GM23338 (cell line): ENCODE data around the gene BCL2L2.

Experiments used
- CTCF ChIP-seq, 2 experiments: fragments of 200-600 bp in 1 of 2; sonication (generic) in 1 of 2; conservative IDR thresholded peaks; 2 replicates each; pipeline versions ENCODE4 v1.5.1 to v1.6.1; 2016 to 2017; ENCODE audit warnings: antibody characterized with exemption in 2 of 2, low read depth in 2 of 2, mild to moderate bottlenecking in 2 of 2, moderate library complexity in 1 of 2
- ETS1 ChIP-seq: IDR thresholded peaks from 2 replicates; pipeline ENCODE4 v1.6.1; 2016; ENCODE audit warnings: antibody characterized with exemption
- EZH2phosphoT487 ChIP-seq: fragments of 200-600 bp; sonication (generic); IDR thresholded peaks from one replicate; pipeline ENCODE4 v1.8.1; 2018; ENCODE audit warnings: antibody characterized with exemption; ENCODE audit not compliant: unreplicated experiment
- JUNB ChIP-seq: IDR thresholded peaks from one replicate; pipeline ENCODE4 v1.6.1; 2016; ENCODE audit warnings: antibody characterized with exemption; ENCODE audit not compliant: unreplicated experiment
- POLR2AphosphoS5 ChIP-seq: IDR thresholded peaks from 2 replicates; pipeline ENCODE4 v1.6.1; 2016; ENCODE audit warnings: antibody characterized with exemption, low read depth
- REST ChIP-seq: IDR thresholded peaks from one replicate; pipeline ENCODE4 v1.6.1; 2018; ENCODE audit warnings: antibody characterized with exemption; ENCODE audit not compliant: unreplicated experiment

- TF ChIP-seq CTCF (conservative IDR thresholded peaks at IDR 0.05; ENCODE audit: low read depth in 2 of 2) (no peak), EZH2phosphoT487 (no peak), POLR2AphosphoS5 (no peak), ETS1 (no peak), REST (no peak), JUNB (no peak)
These were observed 505 bp downstream of the BCL2L2 start for GRCh38 chr14:23307146-23307530.
